ENCODE data around the gene TMEM86A.
"Not testable (repeated sequence)": the region's sequence is repeated elsewhere in the genome, so short reads cannot be mapped to it uniquely, and the experiment has no call there.

- not testable (repeated sequence) for TF ChIP-seq CTCF (IDR thresholded peaks at IDR 0.05); NFIC (IDR thresholded peaks at IDR 0.05; ENCODE audit: borderline replicate concordance); YY1 (IDR thresholded peaks at IDR 0.05; ENCODE audit: low read depth); REST (IDR thresholded peaks at IDR 0.05; ENCODE audit: low read depth, low read length); EZH2phosphoT487 (IDR thresholded peaks at IDR 0.05; ENCODE audit: borderline replicate concordance, low read depth); RAD21 (IDR thresholded peaks at IDR 0.05; ENCODE audit: low read length); USF1 (IDR thresholded peaks at IDR 0.05; ENCODE audit: borderline replicate concordance, low read depth)
Observed at GRCh38 chr11:18681949-18682348, 16.6 kb upstream of the TMEM86A start.
